Ecto neural progenitor cell (in vitro differentiated cells): ENCODE results near the gene LLGL2.
"Not testable (repeated sequence)": the region's sequence is repeated elsewhere in the genome, so short reads cannot be mapped to it uniquely, and the experiment has no call there.

Experiments used
- DNase-seq: peaks from one replicate; pipeline ENCODE4 v3.0.0-alpha.2; 2018; ENCODE audit warnings: low spot score

Gene LLGL2

DNA sequence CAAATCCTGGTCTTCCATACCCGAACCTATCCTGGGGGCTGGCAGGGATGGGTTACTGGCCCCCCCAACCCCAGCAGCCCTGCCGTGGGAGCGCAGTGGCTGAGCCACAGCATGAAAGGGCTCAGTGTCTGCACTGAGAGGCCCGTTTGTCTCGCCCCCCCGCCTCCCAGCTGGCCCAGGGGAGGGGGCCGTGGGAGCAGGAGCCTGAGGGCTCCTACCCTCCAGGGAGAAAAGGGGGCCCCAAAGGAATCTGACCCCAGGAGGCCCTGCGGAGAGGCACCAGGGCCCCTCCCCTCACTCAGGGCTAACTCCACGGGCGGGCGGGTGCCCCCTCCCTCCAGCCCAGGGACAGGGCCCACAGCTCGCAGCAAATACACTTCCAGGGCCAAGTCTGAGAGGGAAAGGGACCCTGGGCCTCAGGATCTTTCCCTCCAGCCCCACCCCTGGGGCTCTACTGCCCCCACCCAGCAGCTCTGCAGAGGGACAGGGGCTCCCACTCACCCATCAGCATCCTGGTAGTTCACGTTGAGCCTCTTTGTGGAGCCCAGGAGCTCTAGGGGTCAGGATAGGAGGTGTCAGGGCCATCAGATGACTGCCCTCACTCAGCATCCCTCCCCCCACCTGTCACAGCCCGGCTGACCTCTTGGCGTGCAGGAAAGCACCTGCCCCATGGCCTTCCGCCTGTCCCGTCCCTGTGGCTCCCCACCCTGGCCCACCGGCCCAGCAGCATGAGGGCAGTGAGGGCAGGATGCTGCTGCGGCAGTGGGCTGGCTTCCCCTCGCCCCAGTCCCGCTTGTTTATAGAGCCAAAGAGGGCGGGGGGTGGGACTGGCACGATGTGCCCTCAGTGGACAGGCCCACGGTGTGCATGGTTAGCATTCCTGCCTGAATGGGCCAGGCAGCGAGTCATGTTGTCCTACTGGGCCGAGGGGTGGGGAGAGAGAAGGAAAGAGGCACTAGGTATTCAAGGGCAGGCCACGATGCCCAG, 17.5 kb upstream of the LLGL2 start:
- no peak for DNase-seq

DNA sequence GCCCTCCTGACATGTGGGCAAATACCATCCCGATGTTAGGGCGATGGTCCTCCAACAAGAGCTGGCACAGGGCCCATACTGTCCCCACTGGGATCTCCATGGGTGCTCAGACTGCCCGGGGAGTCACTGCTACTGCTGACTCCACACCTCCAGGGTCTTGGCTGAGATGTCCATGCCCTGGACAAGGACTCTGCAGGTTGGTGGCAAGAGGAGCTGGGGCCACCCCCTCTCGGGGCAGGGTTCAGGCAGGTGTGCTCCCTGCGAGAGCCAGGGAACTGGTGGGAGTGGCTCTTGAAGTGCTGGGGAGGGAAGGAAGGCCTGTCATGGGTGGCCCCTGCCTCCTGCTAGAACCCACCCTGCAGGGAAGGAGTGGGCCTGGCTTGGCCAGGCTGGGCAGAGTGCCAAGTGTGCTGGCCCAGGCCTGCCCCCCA, 16.6 kb upstream of the LLGL2 start:
- DNase-seq = no peak

DNA sequence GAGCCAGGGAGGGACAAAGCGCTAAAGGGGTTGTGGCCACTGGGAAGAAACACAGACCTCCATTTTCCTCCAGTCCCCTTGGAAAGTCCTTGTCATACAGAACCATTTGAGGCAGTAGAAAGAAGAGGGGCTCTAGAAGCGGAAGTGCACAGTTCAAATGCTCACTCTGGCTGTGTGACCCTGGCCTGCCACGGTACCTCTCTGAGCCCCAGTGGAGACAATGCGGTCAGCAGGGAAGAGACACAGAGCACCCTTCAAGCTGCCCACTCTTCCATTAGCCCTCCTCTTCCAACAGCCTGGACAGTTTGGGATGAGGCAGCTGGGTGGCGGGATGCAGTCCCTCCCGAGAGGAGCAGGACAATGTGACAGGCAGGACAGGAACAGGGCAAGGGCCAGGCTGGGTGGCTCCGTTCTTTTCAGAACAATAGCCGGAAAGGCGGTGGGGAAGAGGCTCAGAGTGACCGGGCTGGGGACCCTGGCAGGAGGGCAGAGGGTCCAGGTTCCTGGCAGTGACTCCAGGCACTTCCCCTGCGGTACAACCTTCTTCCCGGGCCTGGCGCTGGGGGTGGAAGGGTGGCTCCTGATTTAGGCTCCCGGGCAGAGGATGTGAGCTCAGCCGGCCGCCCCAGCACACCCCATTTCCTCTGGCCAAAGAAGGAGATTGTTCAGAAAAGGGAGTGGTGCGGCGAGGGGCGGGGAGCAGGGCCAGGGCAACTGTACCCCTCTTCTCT, 15.8 kb upstream of the LLGL2 start:
- no peak for DNase-seq

DNA sequence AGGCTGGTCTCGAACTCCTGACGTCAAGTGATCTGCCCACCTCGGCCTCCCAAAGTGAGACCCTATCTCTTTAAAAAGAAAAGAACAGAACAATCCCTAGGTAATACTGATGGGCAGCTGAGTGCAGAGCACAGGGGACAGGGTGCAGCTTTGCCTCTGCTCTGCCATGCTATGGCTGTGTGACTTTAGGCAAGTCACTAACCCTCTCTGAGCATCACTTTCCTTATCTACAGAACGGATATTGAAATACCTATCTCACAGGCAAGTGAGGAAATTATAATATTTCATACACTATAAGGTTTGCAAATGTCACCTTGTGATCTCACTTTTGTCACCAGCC, 14.3 kb upstream of the LLGL2 start:
- DNase-seq = no peak

DNA sequence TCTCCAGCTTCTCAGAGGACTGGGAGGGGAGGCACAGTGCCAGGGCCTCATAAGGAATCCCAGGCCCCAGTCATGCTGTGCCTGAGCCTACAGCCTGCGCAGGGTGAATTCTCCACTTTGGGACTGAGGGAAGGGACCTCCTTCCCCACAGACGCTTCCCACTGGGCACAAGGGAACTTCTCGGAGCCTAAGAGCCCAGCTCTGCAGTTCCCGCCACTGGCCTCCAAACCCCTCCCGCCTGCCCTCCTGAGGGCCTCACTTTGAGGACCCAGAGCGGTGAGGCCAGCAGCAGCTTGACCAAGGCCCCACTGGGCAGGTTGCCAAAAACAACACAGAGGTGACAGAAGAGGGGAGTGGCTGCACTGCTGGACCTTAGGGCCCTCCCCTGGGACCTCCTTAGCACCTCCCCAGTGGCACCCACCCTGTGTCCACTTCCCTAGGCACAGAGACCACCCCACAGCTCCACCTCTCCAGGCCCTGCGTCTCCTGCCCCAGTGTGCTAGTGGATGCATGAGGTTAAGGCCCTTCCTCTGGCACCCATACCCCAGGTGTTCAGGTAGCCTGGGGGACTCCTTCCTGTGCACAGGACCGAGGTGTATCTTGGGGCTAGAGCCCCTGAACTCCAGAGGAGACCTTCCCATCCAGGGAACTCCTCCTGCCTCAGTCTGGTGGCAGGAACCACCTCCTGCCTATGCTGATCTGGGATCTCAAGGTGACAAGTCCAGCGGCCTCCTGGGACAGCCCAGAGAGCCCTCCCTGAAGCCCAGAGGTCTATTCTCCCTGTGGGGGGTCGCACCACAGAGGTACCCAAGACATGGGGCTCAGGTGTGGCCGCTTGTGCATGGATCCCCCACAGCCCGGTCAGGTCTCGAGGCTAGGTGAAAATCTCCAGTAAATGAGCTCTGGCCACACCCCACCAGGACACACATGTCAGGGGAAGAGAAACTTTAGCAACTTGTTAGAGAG, 13.6 kb upstream of the LLGL2 start:
- DNase-seq = no peak

DNA sequence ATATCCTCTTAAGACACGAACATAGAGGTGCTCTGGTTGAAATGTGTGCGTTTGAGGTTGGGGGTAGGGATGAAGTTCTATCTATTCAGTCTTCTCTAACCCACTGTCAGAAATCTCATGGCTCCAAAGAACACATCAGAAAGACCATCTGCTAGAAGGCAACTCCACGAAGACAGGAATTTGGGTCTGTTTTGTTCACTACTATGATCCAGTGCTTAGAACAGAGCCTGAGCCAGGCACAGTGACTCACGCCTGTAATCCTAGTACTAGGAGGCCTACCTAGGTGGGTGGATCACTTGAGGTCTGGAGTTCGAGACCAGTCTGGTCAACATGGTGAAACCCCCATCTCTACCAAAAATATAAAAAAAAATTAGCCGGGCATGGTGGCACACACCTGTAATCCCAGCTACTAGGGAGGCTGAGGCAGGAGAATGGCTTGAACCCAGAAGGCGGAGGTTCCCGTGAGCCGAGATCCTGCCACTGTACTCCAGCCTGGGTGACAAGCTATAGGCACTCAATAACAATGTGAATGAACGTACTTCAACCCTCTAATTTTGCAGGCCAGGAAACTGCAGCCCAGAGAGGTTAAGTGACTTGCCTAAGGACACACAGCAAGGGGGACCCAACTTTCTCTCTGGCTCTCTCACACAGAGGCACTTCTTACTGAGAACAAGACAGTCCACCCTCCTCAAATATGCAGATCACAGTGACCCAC, 12.4 kb upstream of the LLGL2 start:
- no peak for DNase-seq

DNA sequence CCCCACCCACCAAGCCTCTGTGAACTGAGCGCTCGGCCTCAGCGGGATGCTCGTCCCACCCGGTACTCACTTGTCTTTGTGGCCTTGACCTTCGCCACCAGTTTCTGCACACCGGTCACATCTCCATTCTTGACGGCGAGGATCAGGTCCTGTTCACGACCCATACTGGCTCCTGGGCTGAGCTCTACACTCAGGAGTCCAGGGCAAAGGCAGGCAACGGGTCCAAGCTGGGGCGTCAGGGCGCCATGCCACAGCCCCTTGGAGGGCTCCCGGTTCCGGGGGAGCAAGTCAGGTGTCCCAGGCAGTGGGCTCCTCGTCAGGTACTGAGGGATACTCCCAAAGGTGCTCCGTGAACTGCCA, 11.9 kb upstream of the LLGL2 start:
- DNase-seq = no peak

DNA sequence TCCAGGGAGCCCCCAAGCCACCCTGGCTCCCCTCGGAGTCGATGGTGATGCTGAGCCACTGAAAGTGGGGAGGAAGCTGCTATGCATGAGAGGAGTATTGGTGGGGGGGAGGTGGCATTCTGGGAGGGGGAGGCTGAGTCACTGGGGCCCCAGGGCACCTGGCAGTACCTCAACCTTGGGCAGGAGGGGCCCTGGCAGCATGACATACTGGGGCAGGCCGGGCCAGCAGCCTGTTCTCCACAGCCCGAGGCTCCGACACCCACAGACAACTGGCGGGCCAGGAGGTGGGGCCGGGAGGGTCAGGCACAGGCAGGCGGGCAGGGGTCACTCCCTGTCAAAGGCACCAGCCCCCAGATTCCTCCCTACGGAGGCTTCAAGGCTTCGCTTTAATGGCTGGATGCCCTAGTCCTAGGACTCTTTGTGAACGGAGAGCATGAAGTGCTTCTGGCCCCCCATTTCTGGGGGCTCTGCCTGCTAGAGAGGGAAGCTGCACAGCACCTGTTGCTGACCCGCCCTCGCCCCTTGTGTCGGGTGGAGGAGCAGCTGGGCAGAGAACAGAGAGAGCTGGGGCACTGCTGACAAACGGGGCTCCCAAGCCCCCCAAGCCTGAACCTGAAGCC, 11.1 kb upstream of the LLGL2 start:
- no peak for DNase-seq

DNA sequence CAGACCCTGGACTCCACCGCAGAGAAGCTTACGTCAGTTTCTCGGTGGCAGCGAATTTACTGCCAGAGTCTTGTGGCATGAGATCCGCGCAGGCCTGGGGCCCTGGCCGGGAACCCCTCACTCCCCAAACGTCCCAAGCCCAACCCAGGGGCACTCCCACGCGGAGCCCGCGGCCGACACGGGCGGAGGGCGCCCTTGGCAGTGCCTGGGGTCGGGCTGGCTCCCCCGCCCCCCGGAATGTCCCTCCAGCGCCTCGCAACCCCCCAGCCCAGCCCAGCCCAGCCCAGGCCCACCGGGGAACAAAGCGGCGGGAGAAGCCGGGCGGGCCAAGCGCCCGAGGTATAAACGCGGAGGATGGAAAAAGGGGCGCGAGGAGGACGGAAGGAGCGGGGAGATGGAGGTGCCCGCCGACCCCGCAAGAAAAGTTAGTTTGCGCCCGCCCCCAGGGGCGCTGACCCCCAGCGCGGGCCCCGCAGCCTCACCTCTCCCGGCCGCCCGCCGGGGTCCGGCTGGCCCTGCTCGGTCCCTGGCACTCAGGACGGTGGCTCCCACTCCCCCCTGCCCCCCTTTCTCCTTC, 10.5 kb upstream of the LLGL2 start:
- DNase-seq = no peak

DNA sequence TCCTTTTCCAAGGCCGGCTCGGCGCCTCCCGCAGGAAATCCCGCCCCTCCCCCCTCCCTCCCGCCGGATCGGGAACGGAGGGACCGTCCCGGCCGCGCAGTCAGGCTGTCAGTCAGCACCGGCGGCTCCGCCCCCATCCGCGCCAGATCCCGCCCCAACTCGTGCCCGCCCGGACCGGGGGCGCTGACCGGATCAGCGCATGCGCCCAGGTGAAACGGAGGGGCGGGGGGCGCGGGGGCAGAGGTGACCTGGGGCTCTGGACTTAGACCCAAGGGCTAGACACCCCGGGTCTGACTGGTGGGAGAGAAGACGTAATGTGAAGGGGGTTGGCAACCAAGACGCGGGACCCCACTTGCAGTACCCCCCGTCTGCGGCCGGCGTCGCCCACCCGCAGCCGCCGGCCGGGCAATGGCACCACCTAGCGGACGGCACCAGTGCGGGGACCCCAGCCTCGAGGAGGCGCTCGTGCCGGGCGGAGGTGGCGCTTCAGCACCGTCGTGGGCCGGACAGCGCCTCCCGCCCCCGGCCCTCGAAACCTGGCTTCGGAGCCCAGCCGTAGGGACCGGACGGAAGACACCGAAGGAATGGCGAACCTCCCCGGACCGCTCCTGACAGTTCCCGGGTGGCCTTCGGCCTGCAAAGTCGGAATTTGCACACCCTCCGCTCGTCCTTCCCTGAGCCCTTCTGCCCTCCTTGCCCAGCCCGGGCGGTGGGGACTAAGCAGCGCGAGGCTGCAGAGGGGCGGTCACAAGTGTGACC, 9.8 kb upstream of the LLGL2 start, which contains the start of gene CASKIN2:
Gene CASKIN2, minus strand, starts transcription at position 42 of the 759 bp plus-strand sequence. CDS start 1,733 bp downstream, outside the sequence.
- DNase-seq = peak; percentile 100

DNA sequence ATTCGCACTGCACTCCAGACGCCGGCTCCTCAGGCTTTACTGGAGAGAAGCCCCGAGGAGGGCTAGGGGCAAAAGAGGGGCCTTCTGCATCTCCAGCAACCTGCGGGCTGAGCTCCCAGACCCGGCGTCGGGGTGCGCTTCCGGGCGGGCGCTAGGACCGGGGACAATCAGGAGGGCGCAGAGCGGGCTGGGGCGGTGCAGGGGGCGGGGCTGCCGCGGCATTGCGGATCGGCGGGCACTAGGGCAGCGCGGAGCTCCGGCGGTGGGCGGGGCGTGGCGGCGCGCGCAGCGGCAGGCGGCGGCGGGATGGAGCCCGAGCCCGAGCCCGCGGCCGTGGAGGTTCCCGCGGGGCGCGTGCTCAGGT, 9.3 kb upstream of the LLGL2 start, which contains the start of gene TSEN54:
Gene TSEN54, plus strand, starts transcription at position 274 of the 364 bp plus-strand sequence. Its CDS starts 33 bp downstream, at position 307.
- peak; percentile 97 for DNase-seq

DNA sequence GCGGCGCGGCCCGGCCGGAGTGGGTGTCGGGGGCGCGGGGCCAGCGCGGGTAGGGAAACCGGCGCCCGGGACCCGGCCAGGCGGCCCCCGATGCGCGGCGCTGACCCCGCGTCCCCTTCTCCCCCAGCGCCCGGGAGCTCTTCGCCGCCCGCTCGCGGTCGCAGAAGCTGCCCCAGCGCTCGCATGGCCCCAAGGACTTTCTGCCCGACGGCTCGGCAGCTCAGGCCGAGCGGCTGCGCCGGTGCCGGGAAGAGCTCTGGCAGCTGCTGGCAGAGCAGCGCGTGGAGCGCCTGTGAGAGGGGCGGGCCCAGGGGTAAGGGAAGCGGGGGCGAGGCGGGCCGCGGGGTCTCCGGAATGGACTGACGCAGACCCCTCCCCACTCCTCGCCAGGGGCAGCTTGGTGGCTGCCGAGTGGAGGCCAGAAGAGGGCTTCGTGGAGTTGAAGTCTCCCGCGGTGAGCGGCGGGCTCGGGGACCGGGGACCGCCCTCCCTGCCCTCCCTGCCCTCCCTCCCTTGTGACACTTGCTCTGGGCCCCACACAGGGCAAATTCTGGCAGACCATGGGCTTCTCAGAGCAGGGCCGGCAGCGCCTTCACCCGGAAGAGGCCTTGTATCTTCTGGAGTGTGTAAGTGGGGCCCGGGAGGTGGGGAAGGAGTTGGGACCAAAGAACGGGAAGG, 8.7 kb upstream of the LLGL2 start:
- peak; percentile 87 for DNase-seq

DNA sequence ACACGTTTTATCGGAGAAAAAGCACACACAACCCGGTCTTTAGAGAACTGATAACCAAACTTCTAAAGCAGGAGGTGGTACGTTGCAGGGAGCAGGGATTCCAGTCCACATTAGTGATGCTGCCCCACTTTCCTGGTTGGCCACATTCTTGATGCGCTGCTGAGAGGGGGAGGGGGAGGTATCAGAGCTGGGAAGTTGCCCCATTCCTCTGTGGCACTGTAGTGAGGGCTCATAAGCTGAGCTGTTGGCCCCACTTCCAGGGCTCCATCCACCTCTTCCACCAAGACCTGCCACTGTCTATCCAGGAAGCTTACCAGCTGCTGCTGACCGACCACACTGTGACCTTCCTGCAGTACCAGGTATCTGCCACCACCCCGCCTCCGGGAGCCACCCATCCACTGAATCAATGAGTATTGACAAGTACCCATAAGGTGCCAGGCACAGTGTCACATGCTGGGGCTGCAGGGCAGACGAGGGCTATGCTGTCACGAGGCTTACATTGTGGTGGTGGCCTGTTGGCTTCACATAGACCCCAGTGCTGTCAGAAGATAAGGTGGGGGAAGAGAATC, 8.1 kb upstream of the LLGL2 start:
- DNase-seq = no peak

DNA sequence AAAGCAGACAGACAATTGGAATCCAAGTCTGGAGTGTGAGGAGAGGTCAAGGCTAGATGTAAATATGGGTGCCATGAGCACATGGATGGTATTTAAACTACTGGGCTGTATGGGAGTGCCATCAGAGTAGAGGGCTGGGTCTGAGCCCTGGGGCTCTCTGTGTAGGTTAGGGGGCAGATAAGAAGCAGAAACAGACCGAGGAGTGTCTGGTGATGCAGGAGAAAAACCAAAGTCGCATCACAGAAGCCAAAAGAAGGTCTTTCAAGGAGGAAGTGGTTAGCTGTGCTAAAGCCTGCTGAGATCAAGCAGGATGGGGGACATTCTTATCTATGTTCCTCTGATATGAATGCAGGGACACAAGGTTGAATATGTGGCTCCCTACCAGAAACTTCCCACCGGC, 7.3 kb upstream of the LLGL2 start:
- no peak for DNase-seq

DNA sequence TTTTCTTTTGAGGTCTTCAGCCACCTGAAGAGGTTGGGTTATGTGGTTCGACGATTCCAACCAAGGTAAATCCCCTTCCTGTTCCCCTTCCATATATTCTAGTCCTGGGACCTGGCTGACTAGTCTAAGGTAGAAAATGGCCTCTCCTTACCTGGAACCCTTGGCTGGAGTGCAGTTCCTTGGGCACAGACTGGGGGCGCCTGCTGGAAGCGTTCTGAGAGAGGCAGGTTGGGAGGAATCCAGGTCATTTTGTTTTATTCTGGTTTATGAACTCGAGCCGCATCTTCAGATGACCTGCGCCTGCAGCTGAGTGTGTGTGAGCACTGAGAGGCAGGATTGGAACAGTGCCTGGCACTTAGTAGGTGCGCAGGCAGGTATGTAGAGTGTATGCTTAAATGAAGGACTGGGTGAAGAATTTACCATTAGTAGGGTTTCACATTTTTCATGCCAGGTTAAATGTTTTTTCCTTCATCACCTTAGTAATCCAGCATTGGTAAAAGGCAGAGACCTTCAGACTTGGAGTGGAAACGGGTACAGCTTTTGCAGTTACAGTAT, 6.4 kb upstream of the LLGL2 start:
- no peak for DNase-seq

DNA sequence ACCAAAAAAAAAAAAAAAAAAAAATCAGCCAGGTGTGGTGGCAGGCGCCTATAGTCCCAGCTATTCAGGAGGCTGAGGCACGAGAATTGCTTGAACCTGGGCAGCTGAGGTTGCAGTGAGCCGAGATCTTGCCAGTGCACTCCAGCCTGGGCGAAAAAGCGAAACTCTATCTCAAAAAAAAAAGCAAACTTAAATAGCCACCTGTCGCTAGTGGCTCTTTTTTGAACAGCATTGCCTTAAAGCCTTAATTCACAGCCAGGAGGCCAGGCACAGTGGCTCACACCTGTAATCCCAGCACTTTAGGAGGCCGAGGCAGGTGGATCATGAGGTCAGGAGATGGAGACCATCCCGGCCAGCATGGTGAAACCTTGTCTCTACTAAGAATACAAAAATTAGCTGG, 5.1 kb upstream of the LLGL2 start:
- DNase-seq = not testable (repeated sequence)

DNA sequence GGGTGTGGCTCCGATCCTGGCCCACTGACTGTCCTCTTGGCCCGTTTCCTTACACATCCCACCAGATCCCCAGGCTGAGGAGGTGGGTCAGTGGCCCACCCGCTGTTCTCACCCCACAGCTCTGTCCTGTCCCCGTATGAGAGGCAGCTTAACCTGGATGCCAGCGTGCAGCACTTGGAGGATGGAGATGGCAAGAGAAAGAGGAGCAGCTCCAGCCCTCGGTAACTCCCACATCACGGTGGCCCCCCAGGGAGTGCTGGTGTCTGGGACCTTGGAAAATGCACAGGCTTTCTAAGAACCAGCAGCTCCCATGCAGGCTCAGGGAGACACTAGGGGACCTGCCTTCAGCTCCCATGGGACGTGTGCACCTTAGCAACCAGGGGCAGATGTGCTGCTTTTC, 4.2 kb upstream of the LLGL2 start:
- DNase-seq = no peak

DNA sequence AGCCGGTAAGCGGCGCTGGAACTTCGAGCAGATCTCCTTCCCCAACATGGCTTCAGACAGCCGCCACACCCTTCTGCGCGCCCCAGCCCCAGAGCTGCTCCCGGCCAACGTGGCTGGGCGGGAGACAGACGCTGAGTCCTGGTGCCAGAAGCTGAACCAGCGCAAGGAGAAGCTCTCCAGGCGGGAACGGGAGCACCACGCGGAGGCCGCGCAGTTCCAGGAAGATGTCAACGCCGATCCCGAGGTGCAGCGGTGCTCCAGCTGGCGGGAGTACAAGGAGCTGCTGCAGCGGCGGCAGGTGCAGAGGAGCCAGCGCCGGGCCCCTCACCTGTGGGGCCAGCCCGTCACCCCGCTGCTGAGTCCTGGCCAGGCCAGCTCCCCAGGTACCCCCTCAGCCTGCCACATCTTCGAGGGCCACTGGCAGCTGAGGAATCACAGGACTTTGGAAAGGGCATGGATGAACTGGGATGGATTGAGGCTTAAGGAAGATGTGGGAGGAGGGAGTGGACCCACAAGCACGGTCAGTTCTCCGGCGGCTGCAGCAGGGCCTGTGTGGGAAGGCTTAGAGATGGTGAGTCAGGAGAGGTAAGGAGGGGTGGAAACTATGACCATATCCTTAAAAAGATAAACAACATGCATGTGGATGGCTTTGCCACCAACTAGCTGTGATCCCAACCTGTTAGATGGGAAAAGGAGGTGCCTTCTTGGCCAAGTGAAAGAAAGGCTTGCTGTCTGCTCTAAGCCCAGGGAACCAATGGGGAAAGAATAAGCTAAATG, 3.4 kb upstream of the LLGL2 start:
- no peak for DNase-seq
